ENCODE data around the gene VARS2.

Gene VARS2

DNA sequence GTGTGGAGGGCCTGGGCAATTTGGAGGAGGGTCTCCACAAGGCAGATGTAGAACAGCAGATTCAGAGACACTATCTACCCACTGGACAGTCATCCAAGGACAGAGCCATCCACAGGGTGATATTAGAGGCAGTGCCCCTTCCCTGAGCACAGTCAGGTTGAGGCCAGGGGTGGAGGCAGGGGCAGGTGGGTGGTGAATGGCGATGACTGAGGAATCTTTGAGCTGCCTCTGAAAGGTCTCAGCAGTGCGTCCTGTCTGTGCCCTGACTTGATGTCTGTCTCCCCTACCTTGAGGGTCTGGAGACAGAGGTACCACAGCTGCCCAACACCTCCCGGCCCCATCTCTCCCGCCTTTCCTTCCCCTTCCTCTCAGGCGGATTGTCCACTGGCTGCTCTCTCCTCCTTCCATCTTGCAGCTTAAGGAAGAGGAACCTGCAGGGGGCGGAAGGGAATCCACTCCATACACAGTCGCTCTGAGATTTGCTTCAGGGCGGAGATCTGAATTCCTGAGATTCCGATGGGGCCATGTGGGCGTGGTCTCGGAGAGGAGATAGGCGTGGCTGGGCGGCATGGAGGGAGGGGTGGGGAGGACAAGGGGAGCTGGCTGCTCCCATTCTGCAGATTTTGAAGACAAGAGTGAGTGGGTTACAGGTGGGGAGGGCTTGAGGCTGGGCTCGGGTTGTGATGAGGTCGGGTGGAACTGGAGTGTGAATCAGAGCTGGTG lies 28.5 kb downstream of the VARS2 start:
- Histone ChIP-seq H3K4me1 (ENCODE audit: insufficient read depth, low read length) (peaks cover 14% of the 10 kb centered on the region), H3K9ac (ENCODE audit: low read depth, low read length) (no peak overlapping the region), H3K36me3 (ENCODE audit: insufficient read depth, low read length) (no peaks in the 10 kb centered on the region), H3K9me3 (ENCODE audit: control insufficient read depth, insufficient read depth, low read length) (no peaks in the 10 kb centered on the region)

- no peaks in the 10 kb centered on the region for H3K9me3 ChIP-seq (ENCODE audit: control insufficient read depth, insufficient read depth, low read length)
- no peaks in the 10 kb centered on the region for H3K36me3 ChIP-seq (ENCODE audit: insufficient read depth, low read length)
- no peak overlapping the region for H3K9ac ChIP-seq (ENCODE audit: low read depth, low read length)
- peaks cover 14% of the 10 kb centered on the region for H3K4me1 ChIP-seq (ENCODE audit: insufficient read depth, low read length)
These were observed 30.0 kb downstream of the VARS2 start for GRCh38 chr6:30944051-30944450.

DNA sequence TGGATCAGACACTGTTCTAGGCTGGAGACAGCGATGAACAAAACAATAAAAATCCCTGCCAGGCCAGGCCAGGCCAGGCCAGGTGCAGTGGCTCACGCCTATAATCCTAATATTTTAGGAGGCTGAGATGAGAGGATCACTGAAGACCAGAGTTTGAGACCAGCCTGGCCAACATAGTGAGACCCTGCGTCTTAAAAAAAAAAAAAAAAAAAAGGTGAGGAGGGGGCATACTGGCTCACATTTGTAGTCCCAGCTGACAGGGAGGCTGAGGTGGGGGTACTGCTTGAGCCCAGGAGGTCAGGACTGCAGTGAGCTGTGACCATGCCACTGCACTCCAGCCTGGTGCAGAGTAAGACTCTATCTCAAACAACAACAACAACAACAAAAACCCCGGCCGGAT lies 31.2 kb downstream of the VARS2 start:
- Histone ChIP-seq H3K9ac (ENCODE audit: low read depth, low read length) (no peak overlapping the region), H3K36me3 (ENCODE audit: insufficient read depth, low read length) (no peaks in the 10 kb centered on the region), H3K9me3 (ENCODE audit: control insufficient read depth, insufficient read depth, low read length) (no peaks in the 10 kb centered on the region), H3K4me1 (ENCODE audit: insufficient read depth, low read length) (peaks cover 14% of the 10 kb centered on the region)

GRCh38 chr6:30947231-30947630 lies 33.2 kb downstream of the VARS2 start:
- H3K9me3 ChIP-seq (ENCODE audit: control insufficient read depth, insufficient read depth, low read length), result no peaks in the 10 kb centered on the region
- no peak overlapping the region for H3K9ac ChIP-seq (ENCODE audit: low read depth, low read length)
- H3K4me1 ChIP-seq (ENCODE audit: insufficient read depth, low read length), result peaks cover 6% of the 10 kb centered on the region
- H3K36me3 ChIP-seq (ENCODE audit: insufficient read depth, low read length), result no peaks in the 10 kb centered on the region

DNA sequence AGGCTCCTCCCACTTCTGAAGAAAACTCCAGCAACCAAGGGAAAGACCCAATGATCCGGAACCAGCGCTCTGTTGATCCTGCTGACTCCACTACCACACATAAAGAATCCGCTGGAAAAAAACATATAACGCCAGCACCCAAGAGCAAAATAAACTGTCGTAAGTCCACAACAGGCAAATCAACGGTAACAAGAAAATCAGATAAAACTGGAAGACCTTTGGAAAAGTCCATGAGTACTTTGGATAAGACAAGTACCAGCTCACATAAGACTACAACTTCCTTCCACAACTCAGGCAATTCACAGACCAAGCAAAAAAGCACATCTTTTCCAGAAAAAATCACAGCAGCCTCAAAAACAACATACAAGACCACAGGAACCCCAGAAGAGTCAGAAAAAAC lies 34.8 kb downstream of the VARS2 start:
- Histone ChIP-seq H3K4me1 (ENCODE audit: insufficient read depth, low read length) (no peaks in the 10 kb centered on the region), H3K9ac (ENCODE audit: low read depth, low read length) (no peak overlapping the region), H3K36me3 (ENCODE audit: insufficient read depth, low read length) (no peaks in the 10 kb centered on the region), H3K9me3 (ENCODE audit: control insufficient read depth, insufficient read depth, low read length) (no peaks in the 10 kb centered on the region)

DNA sequence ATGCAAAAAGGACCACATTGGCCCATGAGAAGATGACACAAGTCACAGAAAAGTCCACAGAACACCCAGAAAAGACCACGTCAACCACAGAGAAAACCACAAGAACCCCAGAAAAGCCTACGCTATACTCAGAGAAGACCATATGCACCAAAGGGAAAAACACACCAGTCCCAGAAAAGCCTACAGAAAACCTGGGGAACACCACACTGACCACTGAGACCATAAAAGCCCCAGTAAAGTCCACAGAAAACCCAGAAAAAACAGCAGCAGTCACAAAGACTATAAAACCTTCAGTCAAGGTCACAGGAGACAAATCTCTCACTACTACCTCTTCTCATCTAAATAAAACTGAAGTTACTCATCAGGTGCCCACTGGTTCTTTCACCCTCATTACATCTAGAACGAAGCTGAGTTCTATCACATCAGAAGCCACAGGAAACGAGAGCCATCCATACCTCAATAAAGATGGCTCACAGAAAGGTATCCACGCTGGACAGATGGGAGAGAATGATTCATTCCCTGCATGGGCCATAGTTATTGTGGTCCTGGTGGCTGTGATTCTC lies 38.0 kb downstream of the VARS2 start:
- 0 out of 2 replicates have a peak, but pooled peaks cover 5% of the 10 kb centered on the region for H3K4me1 ChIP-seq (ENCODE audit: insufficient read depth, low read length)
- no peaks in the 10 kb centered on the region for H3K9me3 ChIP-seq (ENCODE audit: control insufficient read depth, insufficient read depth, low read length)

DNA sequence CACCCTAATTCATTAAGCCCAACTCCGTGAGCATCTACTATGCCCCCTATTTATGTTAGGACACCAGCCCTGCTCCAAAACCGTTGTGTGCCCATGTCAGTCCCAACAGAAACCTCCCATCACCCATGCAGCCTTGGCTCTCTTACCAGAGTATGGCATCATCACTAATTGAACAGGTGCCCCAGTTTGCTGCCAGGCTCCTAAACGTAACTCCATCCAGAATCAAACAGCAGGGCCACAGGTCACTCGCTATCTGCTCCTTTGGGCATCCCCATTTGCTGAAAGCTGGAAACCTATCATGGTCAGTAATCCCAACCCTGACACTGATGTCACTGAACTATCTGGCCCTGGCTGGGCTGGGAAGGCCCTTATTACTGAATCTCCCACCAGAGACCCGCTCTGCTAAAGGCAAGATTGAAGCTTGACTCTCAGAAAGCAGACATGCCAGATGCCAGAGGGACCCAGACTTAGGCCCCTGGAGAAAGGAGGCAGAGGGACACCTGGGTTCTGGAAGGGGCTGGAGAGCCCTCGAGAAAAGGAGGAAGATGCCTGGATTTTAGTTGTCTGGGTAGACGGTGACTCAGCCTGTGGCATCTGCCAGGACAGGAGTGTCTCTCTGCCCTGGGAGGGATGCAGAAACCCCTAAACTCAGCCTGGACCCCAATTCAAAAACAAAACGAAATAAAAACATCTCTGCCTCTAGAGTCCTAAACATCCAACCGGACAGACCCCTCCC lies 40.8 kb downstream of the VARS2 start:
- no peaks in the 10 kb centered on the region for H3K36me3 ChIP-seq (ENCODE audit: insufficient read depth, low read length)
- H3K4me1 ChIP-seq (ENCODE audit: insufficient read depth, low read length), result 0 out of 2 replicates have a peak, but pooled peaks cover 5% of the 10 kb centered on the region
- no peaks in the 10 kb centered on the region for H3K9me3 ChIP-seq (ENCODE audit: control insufficient read depth, insufficient read depth, low read length)
- H3K9ac ChIP-seq (ENCODE audit: low read depth, low read length), result peak overlapping the region; percentile 55; the same call in 1 of the 2 replicates

More for the DNA sequence above, 38.0 kb downstream of the VARS2 start:
- Histone ChIP-seq H3K9ac (ENCODE audit: low read depth, low read length) (no peak overlapping the region), H3K36me3 (ENCODE audit: insufficient read depth, low read length) (no peaks in the 10 kb centered on the region)

DNA sequence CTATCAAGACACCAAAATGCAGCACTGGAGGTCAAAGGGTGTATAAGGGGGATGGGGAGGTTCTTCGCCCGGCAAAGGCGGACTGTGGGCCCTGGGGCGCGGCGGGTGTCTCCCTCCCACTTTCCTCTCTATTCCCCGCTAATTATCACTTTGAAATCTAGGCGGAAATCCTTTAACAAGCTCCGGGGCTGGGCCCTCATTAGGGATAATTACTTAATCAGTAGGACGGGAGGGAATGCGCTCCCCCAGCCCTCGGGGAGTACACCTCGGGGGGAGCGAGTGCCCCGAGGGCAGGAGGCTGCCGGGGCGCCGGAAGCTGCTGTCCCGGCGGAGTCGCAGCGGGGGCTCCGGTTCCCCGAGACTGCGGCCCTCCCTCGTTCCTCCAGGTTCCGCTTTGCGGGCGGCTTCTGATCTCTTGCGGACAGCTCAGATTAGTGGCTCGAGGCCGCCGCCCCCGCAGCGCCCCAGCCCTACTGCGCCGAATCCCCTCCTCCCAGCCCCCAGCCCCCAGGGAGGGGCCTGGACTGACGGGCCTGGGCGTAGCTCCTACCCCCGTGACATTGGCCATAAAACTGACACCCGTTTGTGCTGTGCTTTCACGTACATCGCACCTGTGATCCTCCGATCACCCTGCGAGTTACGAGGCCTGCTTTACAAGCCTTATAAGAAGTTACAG lies 41.5 kb downstream of the VARS2 start:
- H3K4me1 ChIP-seq (ENCODE audit: insufficient read depth, low read length), result 0 out of 2 replicates have a peak, but pooled peaks cover 5% of the 10 kb centered on the region
- no peaks in the 10 kb centered on the region for H3K9me3 ChIP-seq (ENCODE audit: control insufficient read depth, insufficient read depth, low read length)
- H3K36me3 ChIP-seq (ENCODE audit: insufficient read depth, low read length), result no peaks in the 10 kb centered on the region
- peak overlapping the region; percentile 55; the same call in 1 of the 2 replicates for H3K9ac ChIP-seq (ENCODE audit: low read depth, low read length)

DNA sequence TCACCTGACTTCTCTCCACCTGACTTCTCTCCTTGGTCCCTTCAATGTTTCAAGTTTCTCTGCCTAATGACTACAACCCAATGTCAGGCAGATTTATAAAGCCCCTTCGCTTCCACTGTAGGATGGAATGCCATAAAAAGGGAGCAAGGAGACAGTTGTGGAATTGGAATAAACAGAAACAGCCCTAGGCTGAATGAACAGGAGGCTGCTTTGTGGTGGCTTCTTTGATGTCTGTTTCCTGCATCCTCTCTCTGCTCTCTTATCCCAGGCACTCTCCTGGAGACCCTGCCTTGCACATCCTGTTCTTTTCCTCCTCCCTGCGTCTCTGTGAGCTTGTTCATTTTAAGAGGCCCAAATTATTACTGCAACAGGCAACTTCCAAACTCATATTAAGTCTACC lies 43.7 kb downstream of the VARS2 start:
- no peaks in the 10 kb centered on the region for H3K9me3 ChIP-seq (ENCODE audit: control insufficient read depth, insufficient read depth, low read length)
- no peak overlapping the region for H3K9ac ChIP-seq (ENCODE audit: low read depth, low read length)
- 0 out of 2 replicates have a peak, but pooled peaks cover 5% of the 10 kb centered on the region for H3K4me1 ChIP-seq (ENCODE audit: insufficient read depth, low read length)
- H3K36me3 ChIP-seq (ENCODE audit: insufficient read depth, low read length), result no peaks in the 10 kb centered on the region

DNA sequence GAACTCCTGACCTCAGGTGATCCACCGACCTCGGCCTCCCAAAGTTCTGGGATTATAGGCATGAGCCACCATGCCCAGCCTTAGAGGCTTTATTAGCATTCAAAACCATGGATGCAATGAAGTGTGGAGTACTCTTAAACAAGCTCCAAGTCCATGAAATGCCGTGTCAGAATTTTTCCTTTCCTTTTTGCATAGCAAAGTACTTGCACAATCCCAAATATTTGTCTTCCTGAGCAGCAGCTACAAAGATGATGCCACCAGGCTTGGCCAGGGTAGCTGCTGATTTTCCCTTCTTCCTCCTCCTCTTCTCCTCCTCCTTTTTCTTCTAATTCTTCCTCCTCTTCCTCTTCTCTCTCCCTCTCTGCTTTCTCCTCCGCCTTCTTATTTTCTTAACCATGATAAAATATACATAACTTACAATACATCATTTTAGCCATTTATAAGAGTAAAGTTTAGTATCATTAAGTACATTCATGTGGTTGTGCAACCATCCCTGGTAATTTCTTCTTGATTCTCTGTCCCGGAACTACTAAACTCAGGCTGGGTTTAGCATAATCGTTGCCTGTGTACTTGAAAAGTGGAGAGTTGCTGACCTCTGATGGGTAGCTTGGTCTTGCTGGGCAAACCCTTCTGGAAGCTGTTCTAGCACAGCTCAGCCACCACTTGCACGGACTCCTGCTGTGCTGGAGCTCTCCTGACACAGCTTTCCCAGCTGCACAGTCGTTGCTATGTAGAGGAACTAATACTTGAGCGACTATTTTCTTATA lies 47.1 kb downstream of the VARS2 start:
- H3K9me3 ChIP-seq (ENCODE audit: control insufficient read depth, insufficient read depth, low read length), result no peaks in the 10 kb centered on the region
- H3K4me1 ChIP-seq (ENCODE audit: insufficient read depth, low read length), result no peaks in the 10 kb centered on the region
- no peaks in the 10 kb centered on the region for H3K36me3 ChIP-seq (ENCODE audit: insufficient read depth, low read length)
- H3K9ac ChIP-seq (ENCODE audit: low read depth, low read length), result no peak overlapping the region

GRCh38 chr6:30962716-30963115 lies 48.7 kb downstream of the VARS2 start:
- no peak overlapping the region for H3K9ac ChIP-seq (ENCODE audit: low read depth, low read length)
- H3K36me3 ChIP-seq (ENCODE audit: insufficient read depth, low read length), result no peaks in the 10 kb centered on the region
- H3K4me1 ChIP-seq (ENCODE audit: insufficient read depth, low read length), result no peaks in the 10 kb centered on the region
- H3K9me3 ChIP-seq (ENCODE audit: control insufficient read depth, insufficient read depth, low read length), result no peaks in the 10 kb centered on the region

- no peaks in the 10 kb centered on the region for H3K9me3 ChIP-seq (ENCODE audit: control insufficient read depth, insufficient read depth, low read length)
- no peak overlapping the region for H3K9ac ChIP-seq (ENCODE audit: low read depth, low read length)
- H3K36me3 ChIP-seq (ENCODE audit: insufficient read depth, low read length), result no peaks in the 10 kb centered on the region
- no peaks in the 10 kb centered on the region for H3K4me1 ChIP-seq (ENCODE audit: insufficient read depth, low read length)
These were observed 49.6 kb downstream of the VARS2 start for GRCh38 chr6:30963641-30964040.

DNA sequence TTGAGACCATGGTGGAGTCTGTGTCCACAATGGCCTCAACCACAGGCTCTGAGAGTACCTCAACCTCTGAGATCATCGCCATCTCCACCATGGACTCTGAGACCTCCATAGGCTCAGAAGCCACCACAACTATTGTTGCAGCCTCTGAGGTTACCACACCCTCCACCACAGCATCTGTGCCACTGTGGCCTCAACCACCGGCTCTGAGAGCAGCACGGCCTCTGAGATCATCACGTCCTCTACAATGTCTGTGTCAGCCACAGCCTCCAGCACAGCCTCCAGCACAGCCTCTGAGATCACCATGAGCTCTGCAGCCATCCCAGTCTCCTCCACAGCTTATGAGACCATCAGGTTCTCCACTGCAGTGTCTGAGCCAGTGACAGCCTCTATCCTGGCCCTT lies 50.0 kb downstream of the VARS2 start:
- Histone ChIP-seq H3K9me3 (ENCODE audit: control insufficient read depth, insufficient read depth, low read length) (no peaks in the 10 kb centered on the region), H3K36me3 (ENCODE audit: insufficient read depth, low read length) (no peaks in the 10 kb centered on the region), H3K9ac (ENCODE audit: low read depth, low read length) (no peak overlapping the region), H3K4me1 (ENCODE audit: insufficient read depth, low read length) (no peaks in the 10 kb centered on the region)

DNA sequence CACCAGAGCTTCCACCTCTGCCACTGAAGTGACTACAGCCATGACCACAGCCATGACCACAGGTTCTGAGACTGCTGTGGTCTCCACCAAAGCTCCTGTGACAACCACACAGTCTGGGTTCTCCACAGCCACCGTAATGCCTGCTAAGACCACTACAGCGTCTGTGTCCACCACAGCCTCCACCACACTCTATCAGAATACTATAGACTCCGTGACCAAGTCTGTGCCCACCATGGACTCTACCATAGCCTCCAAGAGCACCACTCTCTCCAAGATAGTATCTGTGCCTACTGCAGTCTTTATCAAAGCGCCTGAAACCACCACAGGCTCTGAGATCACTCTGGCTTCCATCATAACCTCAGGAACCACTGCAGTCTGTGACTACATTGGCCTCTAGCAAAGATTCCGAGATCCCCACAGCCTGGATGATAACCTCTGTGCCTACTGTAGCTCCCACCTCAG lies 51.1 kb downstream of the VARS2 start:
- no peak overlapping the region for H3K9ac ChIP-seq (ENCODE audit: low read depth, low read length)
- H3K4me1 ChIP-seq (ENCODE audit: insufficient read depth, low read length), result no peaks in the 10 kb centered on the region
- no peaks in the 10 kb centered on the region for H3K9me3 ChIP-seq (ENCODE audit: control insufficient read depth, insufficient read depth, low read length)
- H3K36me3 ChIP-seq (ENCODE audit: insufficient read depth, low read length), result no peaks in the 10 kb centered on the region

All from ES-I3 (cell line).